Spinal cord (tissue), 10 donors: ENCODE data around the gene CHSY3. TPM values are rescaled to one million over a fixed set of nuclear protein-coding genes. Genes with fewer than 3 reads are reported as not detected.

ENCODE experiments used
- DNase-seq, 6 donors: peaks; one replicate each; pipeline versions ENCODE4 v3.0.0 to v3.0.0-alpha.2; 2013 to 2015; ENCODE audit warnings: low spot score in 6 of 6, low read depth in 4 of 6
- H3K27ac ChIP-seq: one replicate; pipeline ENCODE4 v1.5.1; 2013; ENCODE audit warnings: low read depth, low read length, control low read depth
- H3K27me3 ChIP-seq: one replicate; pipeline ENCODE4 v1.6.1; 2013; ENCODE audit warnings: low read length; ENCODE audit not compliant: control insufficient read depth, insufficient read depth
- H3K36me3 ChIP-seq: one replicate; pipeline ENCODE4 v1.6.1; 2013; ENCODE audit warnings: low read length; ENCODE audit not compliant: control insufficient read depth, insufficient read depth
- H3K4me1 ChIP-seq: one replicate; pipeline ENCODE4 v1.6.1; 2013; ENCODE audit warnings: low read length; ENCODE audit not compliant: control insufficient read depth, insufficient read depth
- H3K4me3 ChIP-seq: one replicate; pipeline ENCODE4 v1.5.1; 2013; ENCODE audit warnings: low read depth, low read length, control low read depth
- H3K9me3 ChIP-seq: one replicate; pipeline ENCODE4 v1.6.1; 2013; ENCODE audit warnings: low read length; ENCODE audit not compliant: control insufficient read depth, insufficient read depth
- whole genome bisulfite sequencing: methylation state at CpG from one replicate; pipeline ENCODE4 v1.1.5; 2013; ENCODE audit warnings: missing lambda C conversion rate; ENCODE audit not compliant: insufficient coverage; 5-methylcytosine and 5-hydroxymethylcytosine counted together
- polyA plus RNA-seq, 2 donors: library from polyadenylated mRNA; unstranded; fragments of 120-200 nt; gene quantifications; one replicate each; pipeline ENCODE4 v1.2.1, GENCODE V29; 2013; ENCODE audit not compliant: insufficient read length in 2 of 2
- total RNA-seq, 2 donors: library from RNA; depleted of rRNA in 1 of 2; stranded (reverse); fragments of 120-200 nt in 1 of 2; fragments of >200 nt in 1 of 2; gene quantifications; one replicate each; pipeline versions ENCODE4 v1.2.3 to v1.2.4, GENCODE V29; 2013 to 2014
- donor health status: healthy.

The CHSY3 gene
- total and polyA plus RNA-seq, 4 donors: 4.3 to 13.7 (median 8.2) TPM

GRCh38 chr5:129938077-129938476, 33.8 kb downstream of the CHSY3 start:
- peaks cover 4% of the 10 kb centered on the region for H3K9me3 ChIP-seq
- 83% methylated on average over 1 of the region's 3 CpGs for WGBS
- H3K4me3 ChIP-seq: no peak overlapping the region
- H3K27me3 ChIP-seq: no peaks in the 10 kb centered on the region
- H3K27ac ChIP-seq: no peak overlapping the region
- H3K4me1 ChIP-seq: no peaks in the 10 kb centered on the region
- H3K36me3 ChIP-seq: no peaks in the 10 kb centered on the region
- no peak for DNase-seq

- Histone ChIP-seq H3K27ac (no peak overlapping the region), H3K36me3 (no peaks in the 10 kb centered on the region), H3K27me3 (no peaks in the 10 kb centered on the region), H3K9me3 (no peaks in the 10 kb centered on the region), H3K4me3 (no peak overlapping the region), H3K4me1 (no peaks in the 10 kb centered on the region)
- DNase-seq: no peak
- no CpG with 5 or more reads among the region's 1 CpG for WGBS
These were observed 39.7 kb downstream of the CHSY3 start for GRCh38 chr5:129943936-129944335.

- Histone ChIP-seq H3K36me3 (no peaks in the 10 kb centered on the region), H3K4me1 (no peaks in the 10 kb centered on the region), H3K27me3 (no peaks in the 10 kb centered on the region), H3K4me3 (no peak overlapping the region), H3K27ac (no peak overlapping the region), H3K9me3 (no peaks in the 10 kb centered on the region)
- DNase-seq: no peak
These were observed 40.8 kb downstream of the CHSY3 start for GRCh38 chr5:129945028-129945427.

- no peaks in the 10 kb centered on the region for H3K27me3 ChIP-seq
- H3K36me3 ChIP-seq: no peaks in the 10 kb centered on the region
- no peak for DNase-seq
- no peak overlapping the region for H3K4me3 ChIP-seq
- H3K4me1 ChIP-seq: no peaks in the 10 kb centered on the region
- no CpG with 5 or more reads among the region's 1 CpG for WGBS
- no peak overlapping the region for H3K27ac ChIP-seq
- no peaks in the 10 kb centered on the region for H3K9me3 ChIP-seq
These were observed 41.6 kb downstream of the CHSY3 start for GRCh38 chr5:129945774-129946270.

GRCh38 chr5:129951039-129951438, 46.8 kb downstream of the CHSY3 start:
- no CpG with 5 or more reads among the region's 2 CpGs for WGBS
- no peak overlapping the region for H3K4me3 ChIP-seq
- no peak for DNase-seq
- H3K4me1 ChIP-seq: no peaks in the 10 kb centered on the region
- no peak overlapping the region for H3K27ac ChIP-seq
- H3K36me3 ChIP-seq: no peaks in the 10 kb centered on the region
- H3K9me3 ChIP-seq: no peaks in the 10 kb centered on the region
- no peaks in the 10 kb centered on the region for H3K27me3 ChIP-seq

GRCh38 chr5:129958581-129958980, 54.3 kb downstream of the CHSY3 start:
- DNase-seq: no peak
- Histone ChIP-seq H3K27ac (no peak overlapping the region), H3K4me1 (no peaks in the 10 kb centered on the region), H3K36me3 (no peaks in the 10 kb centered on the region), H3K27me3 (no peaks in the 10 kb centered on the region), H3K9me3 (no peaks in the 10 kb centered on the region), H3K4me3 (no peak overlapping the region)

- H3K27ac ChIP-seq: no peak overlapping the region
- 100% methylated on average over 1 of the region's 6 CpGs for WGBS
- no peaks in the 10 kb centered on the region for H3K9me3 ChIP-seq
- no peaks in the 10 kb centered on the region for H3K27me3 ChIP-seq
- H3K4me1 ChIP-seq: no peaks in the 10 kb centered on the region
- no peaks in the 10 kb centered on the region for H3K36me3 ChIP-seq
- no peak for DNase-seq
- H3K4me3 ChIP-seq: no peak overlapping the region
These were observed 56.6 kb downstream of the CHSY3 start for GRCh38 chr5:129960831-129961230.

GRCh38 chr5:129962506-129962905, 58.2 kb downstream of the CHSY3 start:
- Histone ChIP-seq H3K4me1 (no peaks in the 10 kb centered on the region), H3K36me3 (no peaks in the 10 kb centered on the region), H3K27me3 (no peaks in the 10 kb centered on the region), H3K27ac (no peak overlapping the region), H3K9me3 (no peaks in the 10 kb centered on the region), H3K4me3 (no peak overlapping the region)
- WGBS: no CpG with 5 or more reads among the region's 1 CpG
- DNase-seq: no peak

GRCh38 chr5:129963359-129963758, 59.1 kb downstream of the CHSY3 start:
- H3K36me3 ChIP-seq: no peaks in the 10 kb centered on the region
- H3K4me3 ChIP-seq: no peak overlapping the region
- H3K9me3 ChIP-seq: no peaks in the 10 kb centered on the region
- H3K27me3 ChIP-seq: no peaks in the 10 kb centered on the region
- WGBS: 100% methylated on average over 1 of the region's 3 CpGs
- H3K27ac ChIP-seq: peak overlapping the region; percentile 37
- no peaks in the 10 kb centered on the region for H3K4me1 ChIP-seq
- peak in 2 of 6 donors; percentile 7 to 75 for DNase-seq

- H3K36me3 ChIP-seq: no peaks in the 10 kb centered on the region
- H3K27me3 ChIP-seq: no peaks in the 10 kb centered on the region
- DNase-seq: no peak
- no peak overlapping the region for H3K27ac ChIP-seq
- H3K9me3 ChIP-seq: no peaks in the 10 kb centered on the region
- no peaks in the 10 kb centered on the region for H3K4me1 ChIP-seq
- no peak overlapping the region for H3K4me3 ChIP-seq
- 82% methylated on average over 2 of the region's 2 CpGs for WGBS
These were observed 61.8 kb downstream of the CHSY3 start for GRCh38 chr5:129966071-129966470.
